Measurements from ENCODE around the gene TM9SF1. TPM values are rescaled to one million over a fixed set of nuclear protein-coding genes. Genes with fewer than 3 reads are reported as not detected.

The TM9SF1 gene
- total and polyA plus RNA-seq, 2 of the 13 experiments (the other 11 are each of a cell fraction or from before 2014, with no cell fraction given): 83.2 to 110 TPM

DNA sequence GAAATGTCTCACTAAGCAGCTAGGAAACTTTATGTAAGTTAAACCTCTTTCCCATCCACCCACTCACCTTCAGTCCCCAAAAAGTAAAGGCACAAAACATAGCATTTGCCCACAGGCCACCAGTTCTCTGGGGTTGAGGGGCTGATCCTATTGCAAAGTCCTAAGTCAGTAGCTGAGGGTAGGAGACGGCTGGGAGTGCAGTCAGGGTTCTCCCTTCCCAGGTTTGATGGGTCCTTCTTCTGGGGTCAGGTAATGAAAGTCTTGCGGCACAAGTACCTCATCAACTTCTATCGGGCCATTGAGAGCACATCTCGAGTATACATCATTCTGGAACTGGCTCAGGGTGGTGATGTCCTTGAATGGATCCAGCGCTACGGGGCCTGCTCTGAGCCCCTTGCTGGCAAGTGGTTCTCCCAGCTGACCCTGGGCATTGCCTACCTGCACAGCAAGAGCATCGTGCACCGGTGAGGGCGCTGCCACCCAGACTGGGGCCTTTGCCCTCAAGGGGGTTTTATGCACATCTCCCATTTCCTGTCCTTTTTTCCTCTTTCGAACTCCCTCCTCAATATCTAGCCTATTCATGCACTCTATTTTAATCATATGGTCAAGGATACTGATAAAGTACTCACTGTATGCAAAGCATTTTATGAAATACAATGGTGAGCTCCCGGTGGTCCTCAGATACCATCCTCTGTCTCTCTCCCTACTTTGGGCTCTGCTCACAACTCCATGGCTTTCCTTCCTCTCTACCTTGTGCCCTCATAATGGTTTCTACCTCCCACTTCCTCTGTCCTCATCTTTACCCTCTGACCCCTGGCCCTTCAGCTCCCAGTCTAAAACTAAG, 11.2 kb upstream of the TM9SF1 start (continued):
- no peak for TF ChIP-seq ZNF646 (CRISPR knock-in tag; IDR thresholded peaks at IDR 0.05)
- TF ChIP-seq RBAK (CRISPR knock-in tag; IDR thresholded peaks at IDR 0.05): no peak
- TF ChIP-seq ZNF282 (IDR thresholded peaks at IDR 0.05; ENCODE audit: partially characterized antibody): peak; percentile 61
- TF ChIP-seq RBFOX2 (IDR thresholded peaks at IDR 0.05; ENCODE audit: low read depth, low read length): peak; percentile 58
- 0 out of 2 replicates have a peak, but pooled peaks have one; percentile 11 for TF ChIP-seq ZNF274 (CRISPR knock-in tag; IDR thresholded peaks at IDR 0.05)
